Measurements from ENCODE around the gene FNDC3A.

DNA sequence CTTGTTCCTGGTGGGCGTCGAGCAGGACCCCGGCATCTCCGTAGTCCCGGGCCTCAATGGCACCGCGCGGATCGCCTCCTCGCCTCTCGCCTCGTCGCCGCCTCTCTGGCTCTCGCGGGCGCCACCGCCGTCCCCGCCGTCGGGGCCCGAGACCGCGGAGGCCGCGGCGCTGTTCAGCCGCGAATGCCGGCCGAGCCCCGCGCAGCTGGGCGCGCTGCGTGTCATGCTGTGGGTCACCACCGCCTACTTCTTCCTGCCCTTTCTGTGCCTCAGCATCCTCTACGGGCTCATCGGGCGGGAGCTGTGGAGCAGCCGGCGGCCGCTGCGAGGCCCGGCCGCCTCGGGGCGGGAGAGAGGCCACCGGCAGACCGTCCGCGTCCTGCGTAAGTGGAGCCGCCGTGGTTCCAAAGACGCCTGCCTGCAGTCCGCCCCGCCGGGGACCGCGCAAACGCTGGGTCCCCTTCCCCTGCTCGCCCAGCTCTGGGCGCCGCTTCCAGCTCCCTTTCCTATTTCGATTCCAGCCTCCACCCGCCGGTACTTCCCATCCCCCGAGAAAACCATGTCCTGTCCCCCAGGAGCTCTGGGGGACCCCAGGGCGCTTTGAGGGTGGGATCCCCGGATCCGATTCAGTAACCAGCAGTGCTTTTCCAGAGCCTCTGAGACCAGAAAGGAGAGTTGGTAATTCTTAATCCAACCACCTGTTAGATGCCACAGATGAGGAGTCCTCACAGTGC lies 245.3 kb downstream of the FNDC3A start:
- TF ChIP-seq, protein P1, sequence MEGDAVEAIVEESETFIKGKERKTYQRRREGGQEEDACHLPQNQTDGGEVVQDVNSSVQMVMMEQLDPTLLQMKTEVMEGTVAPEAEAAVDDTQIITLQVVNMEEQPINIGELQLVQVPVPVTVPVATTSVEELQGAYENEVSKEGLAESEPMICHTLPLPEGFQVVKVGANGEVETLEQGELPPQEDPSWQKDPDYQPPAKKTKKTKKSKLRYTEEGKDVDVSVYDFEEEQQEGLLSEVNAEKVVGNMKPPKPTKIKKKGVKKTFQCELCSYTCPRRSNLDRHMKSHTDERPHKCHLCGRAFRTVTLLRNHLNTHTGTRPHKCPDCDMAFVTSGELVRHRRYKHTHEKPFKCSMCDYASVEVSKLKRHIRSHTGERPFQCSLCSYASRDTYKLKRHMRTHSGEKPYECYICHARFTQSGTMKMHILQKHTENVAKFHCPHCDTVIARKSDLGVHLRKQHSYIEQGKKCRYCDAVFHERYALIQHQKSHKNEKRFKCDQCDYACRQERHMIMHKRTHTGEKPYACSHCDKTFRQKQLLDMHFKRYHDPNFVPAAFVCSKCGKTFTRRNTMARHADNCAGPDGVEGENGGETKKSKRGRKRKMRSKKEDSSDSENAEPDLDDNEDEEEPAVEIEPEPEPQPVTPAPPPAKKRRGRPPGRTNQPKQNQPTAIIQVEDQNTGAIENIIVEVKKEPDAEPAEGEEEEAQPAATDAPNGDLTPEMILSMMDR (IDR thresholded peaks at IDR 0.05) = no peak
- no peak for TF ChIP-seq POLR2A (IDR thresholded peaks at IDR 0.05)
